ENCODE data around the gene HSFX3. TPM values are rescaled to one million over a fixed set of nuclear protein-coding genes. Genes with fewer than 3 reads are reported as not detected.

HSFX3 gene
- total RNA-seq, result not detected in 2 replicates

GRCh38 chrX:149549701-149550100 is at the start of gene HSFX3:
Gene HSFX3 (minus strand): TSS chrX:149549924. CDS start chrX:149549852, 72 bp downstream.

GRCh38 chrX:149595214-149595613 is 45.5 kb upstream of the HSFX3 start, which contains the start of gene HSFX2:
Gene HSFX2 (minus strand): TSS chrX:149595314. CDS start chrX:149594700, 614 bp downstream.

DNA sequence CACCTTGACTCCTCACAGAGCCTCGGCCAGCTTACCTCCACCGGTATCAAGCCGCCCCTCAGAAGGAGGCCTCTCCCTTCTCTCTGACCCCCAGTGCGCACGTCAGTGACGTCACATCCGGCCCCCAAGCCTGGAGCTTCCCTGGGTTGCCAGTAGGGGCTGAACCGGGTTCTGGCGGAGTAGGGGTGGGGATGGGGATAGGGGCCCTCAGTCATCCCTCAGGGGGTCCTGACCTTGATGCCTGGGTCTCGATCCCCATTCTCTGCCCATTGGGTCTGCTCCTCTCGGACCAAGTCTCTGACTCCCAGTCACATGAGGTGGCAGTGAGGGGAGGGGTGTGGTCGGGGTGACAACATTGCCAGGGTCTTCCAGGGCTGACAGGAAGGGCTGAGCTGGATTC is 37.6 kb upstream of the HSFX3 start, which contains the start of gene MAGEA9B:
TSS of gene MAGEA9B (minus strand) at position 101 of the 400 bp plus-strand sequence. CDS start 4,280 bp downstream, outside the sequence.

GRCh38 chrX:149540621-149541520 is 8.9 kb downstream of the HSFX3 start, which contains the start of gene EOLA1:
Gene EOLA1 (plus strand): TSS chrX:149541012. CDS start chrX:149545631, 4,619 bp downstream.

DNA sequence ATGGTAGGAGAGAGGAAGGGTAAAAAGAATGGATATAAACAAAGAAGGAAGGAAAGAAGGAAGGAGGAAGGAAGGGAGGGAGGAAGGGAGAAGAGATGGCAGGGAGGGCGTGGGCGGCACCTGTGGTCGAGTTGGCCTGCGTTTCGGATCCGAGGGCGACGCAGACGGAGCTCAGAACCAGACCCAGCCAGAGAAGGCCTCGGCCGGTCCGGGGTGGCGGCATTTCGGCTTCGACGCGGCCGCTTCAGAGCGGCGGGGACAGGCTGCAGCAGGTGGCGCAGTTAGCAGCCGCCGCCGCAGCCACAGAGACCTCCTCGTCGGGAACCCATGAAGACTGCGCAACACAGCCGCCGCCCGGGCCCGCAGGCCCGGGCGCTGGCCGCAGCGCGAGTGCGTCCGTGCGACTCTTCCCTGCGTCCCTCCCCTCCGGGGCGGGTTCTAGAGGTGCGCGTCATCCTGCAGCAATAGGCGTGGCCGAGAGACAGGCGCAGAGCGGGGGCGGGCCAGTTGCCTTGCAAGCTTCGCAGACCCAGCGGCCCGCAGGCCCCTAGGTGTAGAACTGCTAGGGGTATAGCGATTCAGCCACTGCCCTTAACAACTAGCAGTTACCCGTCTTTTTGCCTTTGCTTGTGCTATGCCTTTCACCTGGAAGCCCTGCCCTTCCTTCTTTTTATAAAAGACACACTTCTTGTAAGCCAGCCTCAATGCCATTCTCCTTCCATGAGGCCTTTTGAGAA is 44.6 kb downstream of the HSFX3 start, which contains the start of gene IDS:
TSS of gene IDS (minus strand) at position 392 of the 737 bp plus-strand sequence. CDS start at position 223, 169 bp downstream.

Other genes starting within 250 kb of the HSFX3 start
- 31.5 and 38.4 TPM in 2 replicates for gene IDS, start 44.6 kb downstream of the HSFX3 start, total RNA-seq
- gene EOLA1, start 8.9 kb downstream of the HSFX3 start, total RNA-seq, result 11.8 and 12.1 TPM in 2 replicates
- not detected in 2 replicates for gene MAGEA9B, start 37.5 kb upstream of the HSFX3 start, total RNA-seq
- 0.13 TPM in 1 of 2 replicates, not detected in the other for gene HSFX2, start 45.4 kb upstream of the HSFX3 start, total RNA-seq
- gene TMEM185A, start 81.9 kb upstream of the HSFX3 start, total RNA-seq, result 12.5 and 13.0 TPM in 2 replicates
- not detected in 2 replicates for gene MAGEA11, start 162.1 kb upstream of the HSFX3 start, total RNA-seq
- 0.43 and 0.53 TPM in 2 replicates for gene HSFX1, start 224.1 kb upstream of the HSFX3 start, total RNA-seq
- gene MAGEA9, start 232.0 kb upstream of the HSFX3 start, total RNA-seq, result not detected in 2 replicates